K562 (cell line): ENCODE results near the gene DCST1. TPM values are rescaled to one million over a fixed set of nuclear protein-coding genes. Genes with fewer than 3 reads are reported as not detected.

ENCODE experiments used
- ATAC-seq: fragments of 200-7000 bp; cut with Tn5 transposase; 3 replicates; pipeline ENCODE4 v1.9.1; 2020; ENCODE audit warnings: moderate library complexity
- BruUV-seq: library from RNA; stranded (reverse); fragments of 400-500 nt; replicated peaks from 2 replicates; lab custom pipeline; 2021; lab: Mats Ljungman, UMichigan
- CTCF ChIA-PET: fragments of 300-600 bp; formaldehyde crosslinking; extraction: SDS; loops from one replicate; lab custom pipeline; 2021; ENCODE audit warnings: low intra/inter-chr PET ratio; lab: Yijun Ruan, JAX
- POLR2A ChIA-PET: fragments of 300-600, 350-650 bp; sonication (Branson Sonifier 250); formaldehyde crosslinking; extraction: SDS; loops from one replicate; lab custom pipeline; 2021; ENCODE audit warnings: antibody characterized with exemption, inconsistent platforms; lab: Yijun Ruan, JAX
- DNase-seq, 4 experiments: peaks; one replicate each; pipeline versions ENCODE4 v3.0.0 to v3.0.0-alpha.2; 2011 to 2018; ENCODE audit warnings: low spot score in 3 of 4, mixed read lengths in 3 of 4; ENCODE audit errors: extremely low read depth in 1 of 4
- FAIRE-seq: peaks from 2 replicates; lab custom pipeline; 2011; peaks lifted over from hg19 to GRCh38; lab: Jason Lieb, UNC
- H2AFZ ChIP-seq: 2 replicates; pipeline ENCODE4 v1.6.0; 2011; ENCODE audit warnings: low read depth, low read length, control low read depth, inconsistent platforms
- H3K27ac ChIP-seq: fragments of 200-600 bp; 3 replicates; pipeline ENCODE4 v1.8.0; 2011; ENCODE audit warnings: low read depth, mild to moderate bottlenecking, control low read depth, inconsistent platforms, low read length, moderate library complexity, mixed read lengths; ENCODE audit errors: extremely low read depth
- H3K27me3 ChIP-seq, 2 experiments: fragments of 300-600 bp in 1 of 2; 2 replicates in 1 of 2; 3 replicates in 1 of 2; pipeline versions ENCODE4 v1.6.0 to v1.8.0; 2011; ENCODE audit warnings: inconsistent platforms in 2 of 2, low read length in 2 of 2, mild to moderate bottlenecking in 1 of 2, mixed read lengths in 1 of 2, moderate library complexity in 1 of 2; ENCODE audit not compliant: control insufficient read depth in 2 of 2, insufficient read depth in 2 of 2
- H3K36me3 ChIP-seq: fragments of 300-600 bp; 3 replicates; pipeline ENCODE4 v1.8.0; 2011; ENCODE audit warnings: mild to moderate bottlenecking, low read length, inconsistent platforms; ENCODE audit not compliant: control insufficient read depth, insufficient read depth
- H3K4me1 ChIP-seq, 2 experiments: fragments of 200-600 bp in 1 of 2; replicated peaks in 1 of 2; 2 replicates in 1 of 2; 3 replicates in 1 of 2; pipeline versions ENCODE4 v1.5.1 to v1.8.0; 2011; ENCODE audit warnings: inconsistent platforms in 2 of 2, low read length in 2 of 2, mild to moderate bottlenecking in 1 of 2, mixed read lengths in 1 of 2, moderate library complexity in 1 of 2; ENCODE audit not compliant: control insufficient read depth in 2 of 2, insufficient read depth in 2 of 2
- H3K4me2 ChIP-seq: 2 replicates; pipeline ENCODE4 v1.6.1; 2011; ENCODE audit warnings: low read length, control low read depth, inconsistent platforms, mixed read lengths; ENCODE audit not compliant: insufficient read depth
- H3K4me3 ChIP-seq: fragments of 200-600 bp; sonication (generic), shearing (Covaris generic); 2 replicates; pipeline ENCODE4 v1.5.1; 2016; ENCODE audit warnings: control low read depth, inconsistent platforms
- H3K79me2 ChIP-seq: fragments of 200-600 bp; 3 replicates; pipeline ENCODE4 v1.8.0; 2011; ENCODE audit warnings: low read length, inconsistent platforms; ENCODE audit not compliant: control insufficient read depth, insufficient read depth
- H3K9ac ChIP-seq, 2 experiments: 2 replicates each; pipeline versions ENCODE4 v1.6.0 to v1.6.1; 2011; ENCODE audit warnings: low read depth in 2 of 2, low read length in 2 of 2, control low read depth in 1 of 2, inconsistent platforms in 1 of 2, mild to moderate bottlenecking in 1 of 2, mixed read lengths in 1 of 2; ENCODE audit not compliant: insufficient read depth in 1 of 2
- H3K9me1 ChIP-seq: one replicate; pipeline ENCODE4 v1.6.0; 2011; ENCODE audit warnings: inconsistent platforms, mild to moderate bottlenecking, low read length, moderate library complexity; ENCODE audit not compliant: control insufficient read depth, insufficient read depth
- H3K9me3 ChIP-seq: replicated peaks from 2 replicates; pipeline ENCODE4 v1.5.1; 2011; ENCODE audit warnings: low read depth, low read length, inconsistent platforms; ENCODE audit not compliant: control insufficient read depth, insufficient read depth
- H4K20me1 ChIP-seq: replicated peaks from 2 replicates; pipeline ENCODE4 v1.6.1; 2011; ENCODE audit warnings: low read length, inconsistent platforms, mixed read lengths; ENCODE audit not compliant: control insufficient read depth, insufficient read depth
- ARID2 ChIP-seq: fragments of 450-650 bp; IDR thresholded peaks from 2 replicates; pipeline ENCODE4 v1.6.1; 2017; ENCODE audit warnings: antibody characterized with exemption, mild to moderate bottlenecking
- ATF7 ChIP-seq: fragments of 450-650 bp; IDR thresholded peaks from 2 replicates; pipeline ENCODE4 v1.7.1; 2014; ENCODE audit warnings: mild to moderate bottlenecking, moderate library complexity
- EWSR1 ChIP-seq: fragments of 450-650 bp; IDR thresholded peaks from 2 replicates; pipeline ENCODE4 v1.6.1; 2018; ENCODE audit warnings: borderline replicate concordance, mild to moderate bottlenecking, low read depth, moderate library complexity; ENCODE audit not compliant: partially characterized antibody
- GABPB2 ChIP-seq: fragments of 250-450 bp; sonication (Bioruptor Pico); conservative IDR thresholded peaks from 2 replicates; pipeline ENCODE4 v1.5.1; 2021; ENCODE audit warnings: mild to moderate bottlenecking
- KLF1 ChIP-seq: fragments of 450-650 bp; IDR thresholded peaks from 2 replicates; pipeline ENCODE4 v1.6.1; 2016; ENCODE audit warnings: missing genetic modification characterization, missing compliant biosample characterization
- MXI1 ChIP-seq: IDR thresholded peaks from 2 replicates; pipeline ENCODE4 v1.6.1; 2011; ENCODE audit warnings: low read depth, mild to moderate bottlenecking, improper control_type of control experiment, low read length
- NFIC ChIP-seq: fragments of 450-650 bp; IDR thresholded peaks from 2 replicates; pipeline ENCODE4 v1.6.1; 2017; ENCODE audit warnings: mild to moderate bottlenecking, inconsistent platforms
- RBM22 ChIP-seq: fragments of 200-400 bp; formaldehyde crosslinking; IDR thresholded peaks from 2 replicates; pipeline ENCODE4 v1.6.1; 2018; ENCODE audit warnings: low read length, low read depth; ENCODE audit not compliant: poor library complexity, severe bottlenecking
- RFX1 ChIP-seq: fragments of 450-650 bp; IDR thresholded peaks from 2 replicates; pipeline ENCODE4 v1.6.1; 2016; ENCODE audit warnings: mild to moderate bottlenecking, moderate library complexity
- RUNX1 ChIP-seq: sonication (generic); IDR thresholded peaks from 2 replicates; pipeline ENCODE4 v1.6.1; 2016; ENCODE audit warnings: antibody characterized with exemption, low read depth
- STAG1 ChIP-seq: sonication (generic); formaldehyde crosslinking; IDR thresholded peaks from 2 replicates; pipeline ENCODE4 v1.5.0; 2020; ENCODE audit warnings: missing genetic modification reagents, borderline replicate concordance
- TSC22D4 ChIP-seq: fragments of 450-650 bp; IDR thresholded peaks from 2 replicates; pipeline ENCODE4 v1.6.1; 2016; ENCODE audit warnings: missing genetic modification characterization, missing biosample characterization, control low read depth
- ZNF124 ChIP-seq: sonication (generic); formaldehyde crosslinking; IDR thresholded peaks from 2 replicates; pipeline ENCODE4 v1.8.1; 2022; ENCODE audit warnings: missing genetic modification reagents
- ZNF134 ChIP-seq: fragments of 250-450 bp; sonication (Bioruptor Pico); conservative IDR thresholded peaks from 2 replicates; pipeline ENCODE4 v1.4.0; 2020
- ZNF143 ChIP-seq: sonication (generic); formaldehyde crosslinking; IDR thresholded peaks from 2 replicates; pipeline ENCODE4 v1.9.0; 2022; ENCODE audit warnings: mild to moderate bottlenecking, missing genetic modification reagents
- ZNF232 ChIP-seq: sonication (generic); formaldehyde crosslinking; IDR thresholded peaks from 2 replicates; pipeline ENCODE4 v1.8.0; 2022; ENCODE audit warnings: mild to moderate bottlenecking, missing genetic modification reagents
- WGBS: fragments of 100-300 bp; shearing (Covaris generic); methylation state at CpG from one replicate; pipeline ENCODE4 v1.1.6; 2016; ENCODE audit warnings: low coverage, mixed read lengths; ENCODE audit not compliant: insufficient coverage; ENCODE audit errors: missing lambda C conversion rate; 5-methylcytosine and 5-hydroxymethylcytosine counted together
- in situ Hi-C: fragments of 300-500 bp; cut with MboI; formaldehyde crosslinking; loops from 4 replicates; pipeline ENCODE4 v1.15.0; 2018; ENCODE audit warnings: inconsistent platforms, mixed read lengths
- intact Hi-C: fragments of 100-400 bp; cut with micrococcal nuclease; formaldehyde crosslinking; loops from 2 replicates; pipeline ENCODE4 v1.14.2; 2022
- polyA plus RNA-seq, 8 experiments: library from polyadenylated mRNA; depleted of rRNA in 4 of 8; stranded (reverse) in 5 of 8; unstranded in 3 of 8; fragments of >200 nt; fragmentation: Nextera tagmentation in 2 of 8; fragmentation: Illumina TruSeq in 1 of 8; extraction: Ambion mirVana in 2 of 8; extraction: Trizol in 1 of 8; gene quantifications; 2 replicates each; pipeline versions ENCODE4 v1.2.1 to v1.2.3, GENCODE V29; 2011 to 2014; ENCODE audit warnings: inconsistent platforms in 1 of 8, missing spikeins in 1 of 8
- total RNA-seq, 7 experiments: library from RNA; depleted of rRNA in 6 of 7; stranded (reverse); fragments of >200 nt in 6 of 7; fragmentation: Illumina TruSeq in 2 of 7; extraction: Trizol in 2 of 7; gene quantifications; 2 replicates each; pipeline versions ENCODE4 v1.2.1 to v1.2.3, GENCODE V29; 2011 to 2021; ENCODE audit warnings: low replicate concordance in 1 of 7
- TF ChIP-seq, protein P1 (sequence below), 2 experiments: fragments of 450-650 bp; conservative IDR thresholded peaks; 2 replicates each; pipeline ENCODE4 v1.6.1; 2017; ENCODE audit warnings: mild to moderate bottlenecking in 2 of 2, moderate library complexity in 2 of 2

DCST1 gene
- total and polyA plus RNA-seq, 9 of the 15 experiments (the other 6 are each of a cell fraction or from before 2014, with no cell fraction given): not detected

GRCh38 chr1:155069551-155070157 is 36.0 kb downstream of the DCST1 start (continued):
- TF ChIP-seq, protein P1, sequence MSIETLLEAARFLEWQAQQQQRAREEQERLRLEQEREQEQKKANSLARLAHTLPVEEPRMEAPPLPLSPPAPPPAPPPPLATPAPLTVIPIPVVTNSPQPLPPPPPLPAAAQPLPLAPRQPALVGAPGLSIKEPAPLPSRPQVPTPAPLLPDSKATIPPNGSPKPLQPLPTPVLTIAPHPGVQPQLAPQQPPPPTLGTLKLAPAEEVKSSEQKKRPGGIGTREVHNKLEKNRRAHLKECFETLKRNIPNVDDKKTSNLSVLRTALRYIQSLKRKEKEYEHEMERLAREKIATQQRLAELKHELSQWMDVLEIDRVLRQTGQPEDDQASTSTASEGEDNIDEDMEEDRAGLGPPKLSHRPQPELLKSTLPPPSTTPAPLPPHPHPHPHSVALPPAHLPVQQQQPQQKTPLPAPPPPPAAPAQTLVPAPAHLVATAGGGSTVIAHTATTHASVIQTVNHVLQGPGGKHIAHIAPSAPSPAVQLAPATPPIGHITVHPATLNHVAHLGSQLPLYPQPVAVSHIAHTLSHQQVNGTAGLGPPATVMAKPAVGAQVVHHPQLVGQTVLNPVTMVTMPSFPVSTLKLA (conservative IDR thresholded peaks at IDR 0.05): no peak

DNA sequence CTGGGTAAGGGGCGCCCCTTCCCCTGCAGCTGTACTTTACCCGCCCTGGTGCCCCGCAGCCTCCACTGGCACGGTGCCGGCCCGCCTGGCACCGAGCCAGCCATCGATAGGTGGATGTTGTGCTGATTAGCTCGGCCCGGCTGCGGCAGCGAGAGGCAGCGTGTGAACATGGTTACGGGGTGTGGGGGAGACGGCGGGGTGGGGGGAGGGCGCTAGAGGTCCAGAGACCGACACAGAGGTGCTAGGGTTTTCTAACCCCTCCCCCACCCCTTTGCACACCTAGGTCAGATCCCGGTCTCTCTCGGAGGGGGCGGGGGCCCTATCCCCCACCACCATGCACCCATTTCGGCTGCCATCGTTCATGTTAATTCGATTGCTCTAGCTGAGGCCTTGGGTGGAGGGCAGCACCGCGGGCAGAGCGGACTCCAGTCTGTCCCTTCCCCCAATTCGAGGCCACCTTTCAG is 36.6 kb downstream of the DCST1 start:
- H3K4me2 ChIP-seq: peak overlapping the region; percentile 76
- intact Hi-C loops: loop anchor here (2.0 kb wide), 1 partner anchor 15 kb away; no protein-coding TSS in a partner anchor
- H2AFZ ChIP-seq: peak overlapping the region; percentile 87; the same call in 1 of the 2 replicates
- H3K9me1 ChIP-seq: no peaks in the 10 kb centered on the region
- no peaks in the 10 kb centered on the region for H3K79me2 ChIP-seq
- peak overlapping the region; percentile 48 to 77; a peak in 3 of 4 replicates for H3K9ac ChIP-seq
- TF ChIP-seq ZNF143 (CRISPR knock-in tag) (no peak), RBM22 (no peak), GABPB2 (CRISPR knock-in tag) (no peak), ATF7 (no peak), RFX1 (no peak), KLF1 (tag) (no peak), MXI1 (no peak), ARID2 (no peak), NFIC (peak; percentile 94), EWSR1 (no peak), RUNX1 (no peak), TSC22D4 (tag) (no peak), ZNF134 (CRISPR knock-in tag) (no peak), STAG1 (CRISPR knock-in tag) (0 out of 2 replicates have a peak, but pooled peaks have one; percentile 19), ZNF232 (CRISPR knock-in tag) (no peak), ZNF124 (CRISPR knock-in tag) (no peak)
- WGBS: 9% methylated on average over 11 of the region's 28 CpGs
- H3K4me1 ChIP-seq: peaks cover 26 to 49% of the 10 kb centered on the region in 2 experiments
- H3K27me3 ChIP-seq: no peaks in the 10 kb centered on the region
- in situ Hi-C loops: no loop called here
- no peaks in the 10 kb centered on the region for H3K9me3 ChIP-seq
- H3K4me3 ChIP-seq: peak overlapping the region; percentile 29; the same call in 1 of the 2 replicates
- peak overlapping the region; percentile 41; the same call in 2 of the 3 replicates for H3K27ac ChIP-seq
- FAIRE-seq: no peak
- POLR2A ChIA-PET: interaction anchor here (0.7 kb wide), 1 partner anchor 21 kb away, joined by 3 read pairs; no protein-coding TSS in a partner anchor
- no TSS peak for BruUV-seq
- H4K20me1 ChIP-seq: no peaks in the 10 kb centered on the region
- no peak for ATAC-seq
- H3K36me3 ChIP-seq: peaks cover 15% of the 10 kb centered on the region; the same call in 1 of the 3 replicates
- CTCF ChIA-PET: no interaction called here
- DNase-seq: peak in 1 of 4 experiments; percentile 34
